GM21447 (cell line): ENCODE results near the gene THSD4.
"Not testable (repeated sequence)": the region's sequence is repeated elsewhere in the genome, so short reads cannot be mapped to it uniquely, and the experiment has no call there.

Experiments
- ATAC-seq: cut with Tn5 transposase; IDR thresholded peaks from one replicate; pipeline ENCODE4 v1.9.1; 2021; ENCODE audit not compliant: unreplicated experiment

THSD4 gene

GRCh38 chr15:71372769-71373168 is 257.5 kb downstream of the THSD4 start:
- not testable (repeated sequence) for ATAC-seq

GRCh38 chr15:71373917-71374316 is 258.6 kb downstream of the THSD4 start:
- no peak for ATAC-seq

GRCh38 chr15:71374607-71375352 is 259.5 kb downstream of the THSD4 start:
- no peak for ATAC-seq

GRCh38 chr15:71375934-71376333 is 260.7 kb downstream of the THSD4 start:
- no peak for ATAC-seq

- no peak for ATAC-seq
These were observed 264.6 kb downstream of the THSD4 start for GRCh38 chr15:71379893-71380292.

GRCh38 chr15:71380345-71380744 is 265.1 kb downstream of the THSD4 start:
- no peak for ATAC-seq

GRCh38 chr15:71384501-71384900 is 269.2 kb downstream of the THSD4 start:
- no peak for ATAC-seq

GRCh38 chr15:71385026-71385425 is 269.8 kb downstream of the THSD4 start:
- ATAC-seq = no peak

GRCh38 chr15:71385457-71385856 is 270.2 kb downstream of the THSD4 start:
- no peak for ATAC-seq

GRCh38 chr15:71386005-71386404 is 270.7 kb downstream of the THSD4 start:
- no peak for ATAC-seq

- no peak for ATAC-seq
These were observed 271.4 kb downstream of the THSD4 start for GRCh38 chr15:71386448-71387236.

GRCh38 chr15:71387810-71388209 is 272.5 kb downstream of the THSD4 start:
- ATAC-seq = no peak

GRCh38 chr15:71390096-71390495 is 274.8 kb downstream of the THSD4 start:
- ATAC-seq = no peak

GRCh38 chr15:71391421-71392088 is 276.3 kb downstream of the THSD4 start:
- ATAC-seq = no peak

GRCh38 chr15:71392861-71393283 is 277.6 kb downstream of the THSD4 start:
- ATAC-seq = no peak

GRCh38 chr15:71393383-71393782 is 278.1 kb downstream of the THSD4 start:
- ATAC-seq = no peak

- ATAC-seq = no peak
These were observed 281.4 kb downstream of the THSD4 start for GRCh38 chr15:71396536-71397125.

- ATAC-seq = no peak
These were observed 282.1 kb downstream of the THSD4 start for GRCh38 chr15:71397377-71397776.

GRCh38 chr15:71400294-71400693 is 285.0 kb downstream of the THSD4 start:
- ATAC-seq = no peak

GRCh38 chr15:71401728-71402127 is 286.5 kb downstream of the THSD4 start:
- ATAC-seq = not testable (repeated sequence)

- ATAC-seq = no peak
These were observed 294.3 kb downstream of the THSD4 start for GRCh38 chr15:71409541-71409940.
